Right lobe of liver (tissue), 4 donors: Measurements from ENCODE around the gene GMPR.

ENCODE experiments used
- POLR2A ChIP-seq: fragments of 450-650 bp; IDR thresholded peaks from one replicate; pipeline ENCODE4 v1.6.1; 2017; ENCODE audit warnings: antibody characterized with exemption, mild to moderate bottlenecking
- TF ChIP-seq, protein P1 (sequence below), 4 donors: fragments of 200-600 bp in 3 of 4; fragments of 450-650 bp in 1 of 4; IDR thresholded peaks; one replicate each; pipeline versions ENCODE4 v1.5.1 to v1.8.0; 2016 to 2022; ENCODE audit warnings: antibody characterized with exemption in 4 of 4, mild to moderate bottlenecking in 2 of 4
- donor health status: DM: no; HTN: no; CAD: no.
- donor health status: DM: no; HTN: no; CAD: no.
- donor health status: DM: no; HTN: yes; CAD: no.

DNA sequence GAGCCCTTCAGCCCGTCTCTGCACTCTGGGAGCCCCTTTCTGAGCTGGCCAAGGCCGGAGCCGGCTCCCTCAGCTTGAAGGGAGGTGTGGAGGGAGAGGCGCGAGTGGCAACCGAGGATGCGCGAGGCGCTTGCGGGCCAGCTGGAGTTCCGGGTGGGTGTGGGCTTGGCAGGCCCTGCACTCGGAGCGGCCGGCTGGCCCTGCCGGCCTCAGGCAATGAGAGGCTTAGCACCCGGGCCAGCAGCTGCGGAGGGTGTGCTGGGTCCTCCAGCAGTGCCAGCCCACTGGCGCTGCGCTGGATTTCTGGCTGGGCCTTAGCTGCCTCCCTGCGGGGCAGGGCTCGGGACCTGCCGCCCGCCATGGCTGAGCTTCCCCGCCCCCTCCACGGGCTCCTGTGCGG is 49.8 kb downstream of the GMPR start:
- TF ChIP-seq, protein P1, sequence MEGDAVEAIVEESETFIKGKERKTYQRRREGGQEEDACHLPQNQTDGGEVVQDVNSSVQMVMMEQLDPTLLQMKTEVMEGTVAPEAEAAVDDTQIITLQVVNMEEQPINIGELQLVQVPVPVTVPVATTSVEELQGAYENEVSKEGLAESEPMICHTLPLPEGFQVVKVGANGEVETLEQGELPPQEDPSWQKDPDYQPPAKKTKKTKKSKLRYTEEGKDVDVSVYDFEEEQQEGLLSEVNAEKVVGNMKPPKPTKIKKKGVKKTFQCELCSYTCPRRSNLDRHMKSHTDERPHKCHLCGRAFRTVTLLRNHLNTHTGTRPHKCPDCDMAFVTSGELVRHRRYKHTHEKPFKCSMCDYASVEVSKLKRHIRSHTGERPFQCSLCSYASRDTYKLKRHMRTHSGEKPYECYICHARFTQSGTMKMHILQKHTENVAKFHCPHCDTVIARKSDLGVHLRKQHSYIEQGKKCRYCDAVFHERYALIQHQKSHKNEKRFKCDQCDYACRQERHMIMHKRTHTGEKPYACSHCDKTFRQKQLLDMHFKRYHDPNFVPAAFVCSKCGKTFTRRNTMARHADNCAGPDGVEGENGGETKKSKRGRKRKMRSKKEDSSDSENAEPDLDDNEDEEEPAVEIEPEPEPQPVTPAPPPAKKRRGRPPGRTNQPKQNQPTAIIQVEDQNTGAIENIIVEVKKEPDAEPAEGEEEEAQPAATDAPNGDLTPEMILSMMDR (IDR thresholded peaks at IDR 0.05), result no peak
- TF ChIP-seq POLR2A, result no peak
